Activated T-cell treated with anti-CD3 and anti-CD28 coated beads for 1 hour (primary cell): ENCODE results near the gene DMTF1.
"Not testable (repeated sequence)": the region's sequence is repeated elsewhere in the genome, so short reads cannot be mapped to it uniquely, and the experiment has no call there.

Source experiments
- DNase-seq: peaks from one replicate; pipeline ENCODE4 v3.0.0-alpha.2; 2020; ENCODE audit warnings: low read depth

DMTF1 gene

DNA sequence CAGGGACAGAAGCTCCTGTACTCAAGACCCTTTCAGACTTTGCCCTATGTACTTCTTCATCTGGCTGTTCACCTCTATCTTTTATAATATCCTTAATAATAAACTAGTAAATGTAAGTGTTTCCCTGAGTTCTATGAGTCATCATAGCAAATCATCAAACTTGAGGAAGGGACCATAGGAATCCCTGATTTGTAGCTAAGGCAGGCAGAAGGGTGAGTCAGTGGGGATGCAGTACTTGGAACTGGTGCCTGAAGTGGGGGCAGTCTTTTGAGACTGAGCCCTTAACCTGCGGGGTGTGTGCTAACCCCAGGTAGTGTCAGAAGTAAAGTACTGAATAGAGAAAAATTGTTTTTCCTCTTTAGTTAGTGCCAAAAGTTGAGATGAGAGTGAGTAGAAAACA is 73.4 kb downstream of the DMTF1 start:
- DNase-seq, result no peak

DNA sequence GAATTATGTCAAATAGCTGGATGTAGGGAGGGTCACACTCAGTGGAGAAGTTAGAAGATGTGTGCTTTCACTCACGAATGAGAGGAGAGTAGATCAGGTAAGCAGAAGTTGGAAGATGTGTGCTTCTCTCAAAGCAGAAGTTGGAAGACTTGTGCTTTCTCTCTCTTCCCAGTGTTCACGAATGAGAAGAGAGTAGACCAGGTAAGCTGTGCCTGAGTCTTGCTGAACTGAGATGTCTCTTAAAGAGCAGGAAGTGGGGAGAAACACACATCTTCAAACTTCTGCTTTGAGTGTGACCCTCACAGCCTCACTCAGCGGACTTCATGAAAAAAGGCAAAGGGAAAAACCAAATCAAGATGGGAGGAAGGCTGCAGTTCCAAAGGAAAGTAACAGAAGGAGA is 74.2 kb downstream of the DMTF1 start:
- no peak for DNase-seq

DNA sequence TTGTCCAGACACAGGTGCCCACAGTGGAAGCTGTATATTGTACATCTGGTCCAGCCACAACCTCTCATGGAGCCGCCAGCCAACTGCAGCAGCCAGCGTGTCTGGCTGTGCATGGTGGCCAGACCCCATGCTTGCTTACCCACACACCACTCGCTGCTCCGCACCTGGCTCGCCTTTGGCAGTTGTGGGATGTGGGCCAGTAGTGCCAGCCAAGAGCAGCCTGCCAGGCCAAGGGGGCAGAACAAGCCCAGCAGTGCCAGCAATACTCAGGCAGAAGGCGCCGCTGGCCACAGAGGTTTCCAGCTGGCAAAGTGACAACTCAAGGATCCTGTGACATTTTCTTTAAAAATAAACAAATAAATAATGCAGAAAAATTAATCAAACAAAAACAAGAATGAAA is 79.0 kb downstream of the DMTF1 start:
- DNase-seq, result no peak

GRCh38 chr7:87231711-87232110 is 79.5 kb downstream of the DMTF1 start:
- DNase-seq, result no peak

DNA sequence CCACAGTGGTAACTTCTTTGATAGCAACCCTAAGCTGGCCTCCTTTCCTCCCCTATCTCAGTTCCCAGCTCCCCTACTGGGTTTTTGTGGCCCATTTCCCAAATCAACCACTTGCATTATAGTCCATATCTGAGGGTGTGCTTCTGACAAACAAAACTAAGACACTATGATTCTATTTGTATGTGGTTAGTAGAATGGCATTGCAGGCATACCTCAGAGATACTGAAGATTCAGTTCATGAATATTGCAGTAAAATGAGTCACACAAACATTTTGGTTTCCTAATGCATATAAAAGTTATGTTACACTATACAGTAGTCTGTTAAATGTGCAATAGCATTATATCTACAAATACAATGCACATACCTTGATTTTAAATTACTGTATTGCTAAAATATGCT is 82.7 kb downstream of the DMTF1 start:
- no peak for DNase-seq

GRCh38 chr7:87238464-87239051 is 86.3 kb downstream of the DMTF1 start:
- not testable (repeated sequence) for DNase-seq

DNA sequence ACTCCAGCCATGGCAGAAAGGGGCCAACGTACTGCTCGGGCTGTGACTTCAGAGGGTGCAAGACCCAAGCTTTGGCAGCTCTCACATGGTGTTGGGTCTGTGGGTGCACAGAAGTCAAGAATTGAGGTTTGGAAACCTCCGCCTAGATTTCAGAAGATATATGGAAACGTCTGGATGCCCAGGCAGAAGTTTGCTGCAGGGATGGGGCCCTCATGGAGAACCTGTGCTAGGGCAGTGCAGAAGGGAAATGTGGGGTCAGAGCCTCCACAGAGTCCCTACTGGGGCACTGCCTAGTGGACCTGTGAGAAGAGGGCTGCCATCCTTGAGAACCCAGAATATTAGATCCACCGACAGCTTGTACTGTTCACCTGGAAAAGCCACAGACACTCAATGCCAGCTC is 93.4 kb downstream of the DMTF1 start:
- not testable (repeated sequence) for DNase-seq
